Spinal cord (tissue), 10 donors: ENCODE results near the gene ZNF296. TPM values are rescaled to one million over a fixed set of nuclear protein-coding genes. Genes with fewer than 3 reads are reported as not detected.

ENCODE experiments used
- DNase-seq, 6 donors: peaks; one replicate each; pipeline versions ENCODE4 v3.0.0 to v3.0.0-alpha.2; 2013 to 2015; ENCODE audit warnings: low spot score in 6 of 6, low read depth in 4 of 6
- H3K27ac ChIP-seq: one replicate; pipeline ENCODE4 v1.5.1; 2013; ENCODE audit warnings: low read depth, low read length, control low read depth
- H3K27me3 ChIP-seq: one replicate; pipeline ENCODE4 v1.6.1; 2013; ENCODE audit warnings: low read length; ENCODE audit not compliant: control insufficient read depth, insufficient read depth
- H3K36me3 ChIP-seq: one replicate; pipeline ENCODE4 v1.6.1; 2013; ENCODE audit warnings: low read length; ENCODE audit not compliant: control insufficient read depth, insufficient read depth
- H3K4me1 ChIP-seq: one replicate; pipeline ENCODE4 v1.6.1; 2013; ENCODE audit warnings: low read length; ENCODE audit not compliant: control insufficient read depth, insufficient read depth
- H3K4me3 ChIP-seq: one replicate; pipeline ENCODE4 v1.5.1; 2013; ENCODE audit warnings: low read depth, low read length, control low read depth
- H3K9me3 ChIP-seq: one replicate; pipeline ENCODE4 v1.6.1; 2013; ENCODE audit warnings: low read length; ENCODE audit not compliant: control insufficient read depth, insufficient read depth
- WGBS: methylation state at CpG from one replicate; pipeline ENCODE4 v1.1.5; 2013; ENCODE audit warnings: missing lambda C conversion rate; ENCODE audit not compliant: insufficient coverage; 5-methylcytosine and 5-hydroxymethylcytosine counted together
- polyA plus RNA-seq, 2 donors: library from polyadenylated mRNA; unstranded; fragments of 120-200 nt; gene quantifications; one replicate each; pipeline ENCODE4 v1.2.1, GENCODE V29; 2013; ENCODE audit not compliant: insufficient read length in 2 of 2
- total RNA-seq, 2 donors: library from RNA; depleted of rRNA in 1 of 2; stranded (reverse); fragments of 120-200 nt in 1 of 2; fragments of >200 nt in 1 of 2; gene quantifications; one replicate each; pipeline versions ENCODE4 v1.2.3 to v1.2.4, GENCODE V29; 2013 to 2014
- donor health status: healthy.

Gene ZNF296
- total and polyA plus RNA-seq, 4 donors, result 0.22 to 3.4 (median 1.7) TPM

DNA sequence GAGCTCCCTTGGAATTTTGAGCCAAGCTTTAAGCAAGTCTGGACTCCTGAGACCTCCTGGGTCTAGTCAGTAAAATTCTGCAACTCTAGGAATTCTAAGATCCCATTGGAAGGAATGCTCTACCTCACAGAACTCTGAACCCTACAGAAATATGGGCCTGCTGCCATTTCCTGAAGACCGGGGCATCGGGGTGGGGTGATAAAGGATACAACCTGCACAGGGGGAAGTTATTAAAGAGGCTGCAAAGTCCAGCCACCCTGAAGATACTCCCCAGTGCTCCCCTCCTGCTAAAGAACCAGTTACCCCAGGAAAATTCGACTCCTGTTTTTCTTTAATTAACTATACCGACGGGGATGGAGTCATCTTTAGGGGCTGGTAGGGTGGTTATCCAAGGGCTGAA lies 14.3 kb upstream of the ZNF296 start:
- Histone ChIP-seq H3K4me3 (peak overlapping the region; percentile 88), H3K27ac (peak overlapping the region; percentile 97), H3K4me1 (peaks cover 43% of the 10 kb centered on the region), H3K9me3 (no peaks in the 10 kb centered on the region), H3K36me3 (peaks cover 35% of the 10 kb centered on the region), H3K27me3 (no peaks in the 10 kb centered on the region)
- WGBS, result no CpG with 5 or more reads among the region's 5 CpGs
- no peak for DNase-seq

DNA sequence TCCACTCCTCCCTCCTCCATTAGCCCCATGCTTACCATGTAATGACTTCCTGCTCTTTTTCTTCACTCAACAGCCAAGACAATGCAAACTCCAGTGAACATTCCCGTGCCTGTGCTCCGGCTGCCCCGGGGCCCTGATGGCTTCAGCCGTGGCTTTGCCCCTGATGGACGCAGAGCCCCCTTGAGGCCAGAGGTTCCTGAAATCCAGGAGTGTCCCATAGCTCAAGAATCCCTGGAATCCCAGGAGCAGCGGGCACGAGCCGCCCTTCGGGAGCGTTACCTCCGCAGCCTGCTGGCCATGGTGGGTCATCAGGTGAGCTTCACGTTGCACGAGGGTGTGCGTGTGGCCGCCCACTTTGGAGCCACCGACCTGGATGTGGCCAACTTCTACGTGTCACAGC lies 13.8 kb upstream of the ZNF296 start:
- no peak for DNase-seq
- WGBS, result 89% methylated on average over 17 of the region's 17 CpGs
- H3K4me1 ChIP-seq, result peaks cover 38% of the 10 kb centered on the region
- H3K4me3 ChIP-seq, result no peak overlapping the region
- H3K36me3 ChIP-seq, result peaks cover 30% of the 10 kb centered on the region
- no peaks in the 10 kb centered on the region for H3K27me3 ChIP-seq
- no peaks in the 10 kb centered on the region for H3K9me3 ChIP-seq
- no peak overlapping the region for H3K27ac ChIP-seq

DNA sequence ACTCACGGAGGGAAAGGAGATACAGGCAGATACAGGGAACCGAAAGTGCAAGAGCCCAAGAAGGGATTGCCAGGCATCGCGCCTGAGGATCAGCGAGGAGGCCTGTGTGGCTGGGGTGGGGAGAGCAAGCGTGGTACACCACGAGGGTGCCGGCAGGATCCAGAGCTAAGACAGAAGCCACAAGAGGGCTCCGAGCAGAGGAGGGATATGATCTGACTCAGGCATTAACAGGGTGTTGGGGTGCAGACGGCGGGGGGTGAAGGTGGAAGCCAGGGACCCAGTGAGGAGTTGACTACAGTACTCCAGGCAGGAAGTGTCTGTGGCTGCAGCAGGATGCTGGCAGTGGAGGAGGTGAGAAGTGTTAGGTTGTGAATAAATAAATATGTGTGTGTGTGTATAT lies 11.3 kb upstream of the ZNF296 start:
- Histone ChIP-seq H3K27ac (no peak overlapping the region), H3K27me3 (no peaks in the 10 kb centered on the region), H3K4me1 (peaks cover 22% of the 10 kb centered on the region), H3K36me3 (peaks cover 40% of the 10 kb centered on the region), H3K4me3 (no peak overlapping the region), H3K9me3 (no peaks in the 10 kb centered on the region)
- 91% methylated on average over 11 of the region's 11 CpGs for WGBS
- no peak for DNase-seq

DNA sequence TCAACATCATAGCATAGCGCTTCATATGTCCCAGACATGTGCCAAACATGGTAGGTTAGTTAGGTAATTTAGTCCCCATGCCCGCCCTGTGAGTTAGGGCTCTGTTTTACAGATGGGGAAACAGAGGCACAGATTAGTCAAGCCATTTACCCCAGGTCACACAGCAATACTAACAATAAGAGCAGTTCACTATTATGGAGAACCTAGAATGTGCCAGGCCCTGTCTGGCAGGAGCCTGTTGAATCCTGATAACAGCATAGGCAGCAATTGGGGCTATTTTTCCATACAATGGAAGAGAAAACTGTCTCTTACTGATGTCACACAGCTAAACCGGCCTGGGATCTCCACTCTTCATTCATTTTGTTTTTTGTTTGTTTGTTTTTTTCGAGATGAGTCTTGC lies 10.2 kb upstream of the ZNF296 start:
- Histone ChIP-seq H3K4me1 (peaks cover 16% of the 10 kb centered on the region), H3K9me3 (no peaks in the 10 kb centered on the region), H3K27ac (no peak overlapping the region), H3K4me3 (no peak overlapping the region), H3K36me3 (peaks cover 51% of the 10 kb centered on the region), H3K27me3 (no peaks in the 10 kb centered on the region)
- DNase-seq, result no peak
- WGBS, result 86% methylated on average over 2 of the region's 4 CpGs

DNA sequence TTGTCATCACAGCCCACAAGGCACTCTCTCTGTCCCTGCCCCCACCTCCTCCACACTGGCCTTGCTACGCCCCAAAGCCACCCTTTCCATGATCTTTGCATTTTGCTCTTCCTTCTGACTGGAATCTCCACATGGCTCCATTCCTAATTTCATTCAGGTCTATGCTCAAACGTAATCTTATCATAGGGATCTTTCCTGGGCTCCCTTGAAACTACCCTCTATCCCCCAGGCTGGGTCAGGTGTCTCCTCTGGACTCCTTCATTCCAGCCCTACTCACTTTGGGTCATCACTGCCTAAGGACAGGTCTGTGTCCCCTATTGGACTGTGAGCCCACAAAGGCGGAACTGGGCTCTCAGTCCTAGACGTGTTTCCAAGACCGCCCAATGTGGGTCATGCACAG lies 5.9 kb upstream of the ZNF296 start:
- H3K9me3 ChIP-seq, result no peaks in the 10 kb centered on the region
- H3K27me3 ChIP-seq, result no peaks in the 10 kb centered on the region
- peaks cover 16% of the 10 kb centered on the region for H3K4me1 ChIP-seq
- H3K4me3 ChIP-seq, result no peak overlapping the region
- no peak for DNase-seq
- peaks cover 40% of the 10 kb centered on the region for H3K36me3 ChIP-seq
- no peak overlapping the region for H3K27ac ChIP-seq
- WGBS, result 95% methylated on average over 4 of the region's 5 CpGs

DNA sequence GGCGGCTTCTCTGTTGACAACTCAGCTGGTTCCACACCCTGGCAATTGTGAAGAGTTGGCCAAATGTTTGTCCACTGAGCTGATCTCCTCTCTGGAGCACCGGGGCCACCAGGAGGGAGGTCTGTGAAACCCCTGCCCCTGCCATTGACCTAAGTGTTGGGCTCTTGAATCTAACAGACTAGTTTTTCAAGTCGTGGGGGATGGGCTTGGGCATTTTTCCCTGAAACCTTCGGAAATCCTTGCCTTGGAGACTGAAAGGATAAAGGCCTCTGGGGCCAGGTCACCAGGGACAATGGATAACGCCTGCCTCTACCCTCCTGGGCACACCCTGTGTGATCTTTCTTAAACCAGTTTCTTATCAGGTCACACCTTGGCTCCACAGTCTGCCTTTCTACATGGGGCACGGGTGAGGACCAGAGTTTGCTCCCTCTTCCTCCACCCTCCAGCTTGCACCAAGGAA lies 3.7 kb upstream of the ZNF296 start:
- Histone ChIP-seq H3K4me1 (peaks cover 29% of the 10 kb centered on the region), H3K4me3 (peak overlapping the region; percentile 84), H3K27ac (no peak overlapping the region), H3K9me3 (no peaks in the 10 kb centered on the region), H3K27me3 (peaks cover 13% of the 10 kb centered on the region), H3K36me3 (peaks cover 32% of the 10 kb centered on the region)
- 1% methylated on average over 5 of the region's 6 CpGs for WGBS
- DNase-seq, result no peak

DNA sequence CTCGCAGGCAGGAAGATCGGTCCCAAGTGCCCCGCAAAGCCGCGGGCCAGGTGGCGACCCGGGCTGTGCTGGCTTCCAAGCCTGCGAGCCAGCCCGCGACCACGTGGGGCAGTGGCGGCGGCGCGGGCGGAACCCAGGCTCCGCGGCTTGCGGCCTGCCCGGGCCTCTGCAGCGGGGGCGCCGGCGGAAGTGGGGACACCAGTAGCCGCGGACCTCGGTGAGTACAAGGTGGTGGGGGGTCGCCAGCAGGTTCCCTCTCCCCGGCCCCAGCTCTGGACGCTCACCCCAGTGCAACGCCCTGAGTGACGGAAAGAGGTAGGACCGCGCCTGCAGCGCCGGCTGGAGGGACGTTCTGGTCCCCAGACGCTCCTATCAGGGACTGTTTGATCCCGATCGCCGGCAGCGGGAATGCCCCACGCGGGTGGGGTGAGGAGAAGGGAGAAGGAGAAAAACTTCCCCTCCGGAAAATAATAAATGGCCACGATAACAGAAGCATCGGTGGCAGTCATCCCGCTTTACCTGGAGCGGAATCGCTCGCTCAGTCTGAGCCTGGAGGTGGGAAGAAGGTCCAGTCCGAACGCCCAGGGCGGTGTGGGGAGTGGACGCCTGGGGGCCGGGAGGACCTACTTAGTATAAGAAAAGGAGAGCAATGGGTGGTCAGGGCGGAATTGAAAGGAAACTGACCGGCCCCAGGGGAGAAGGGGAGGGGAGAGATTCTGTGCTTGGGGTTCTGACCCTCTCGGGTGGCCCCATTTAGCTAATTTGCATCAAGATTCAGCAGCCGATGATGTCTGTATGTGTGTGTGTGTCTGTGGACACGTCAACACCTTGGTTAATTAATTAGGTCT lies 3.0 kb upstream of the ZNF296 start, which contains the start of gene GEMIN7:
Gene GEMIN7 (plus strand): TSS at position 198 of the 848 bp plus-strand sequence. CDS start 10,855 bp downstream, outside the sequence.
- Histone ChIP-seq H3K27ac (no peak within 1 kb of the TSS), H3K36me3 (peaks cover 25% of the 10 kb centered on the region), H3K4me1 (peaks cover 32% of the 10 kb centered on the region), H3K27me3 (peaks cover 14% of the 10 kb centered on the region), H3K9me3 (no peaks in the 10 kb centered on the region), H3K4me3 (peak within 1 kb of the TSS; percentile 84)
- under 1% methylated on average over 55 of the region's 61 CpGs for WGBS
- DNase-seq, result peak in 3 of 6 donors; percentile 64 to 89 (median 85)

DNA sequence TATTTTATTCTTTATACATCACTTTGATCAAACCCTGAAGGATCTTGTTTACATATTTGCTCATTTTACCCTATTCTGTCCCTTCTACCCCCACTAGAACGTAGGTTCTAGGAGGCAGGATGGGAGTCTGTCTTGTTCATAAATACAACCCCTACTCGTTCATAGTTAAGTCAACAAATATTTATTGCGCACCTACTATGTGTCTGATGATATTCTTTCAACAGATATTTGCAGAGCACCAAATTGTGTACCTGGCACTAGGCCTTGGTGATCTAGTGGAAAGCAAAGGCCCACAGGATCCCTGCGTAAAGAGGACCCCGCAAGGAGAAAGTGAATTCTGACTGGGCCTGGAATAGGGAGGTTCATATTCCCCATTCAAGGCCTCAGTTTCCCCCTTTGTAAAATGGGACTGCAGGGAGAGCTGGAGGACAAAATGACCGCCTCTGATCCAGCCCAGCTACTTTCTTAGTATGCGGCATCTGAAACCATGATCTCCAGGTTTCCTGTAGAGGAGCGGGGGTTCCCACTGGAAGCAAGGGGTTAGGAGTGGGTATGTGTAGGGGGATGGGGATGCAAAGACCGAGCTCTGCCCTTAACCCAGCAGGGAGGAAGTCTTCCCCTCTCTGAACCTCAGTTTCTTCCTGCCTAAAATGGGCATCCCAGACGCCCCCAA lies 2.2 kb upstream of the ZNF296 start:
- Histone ChIP-seq H3K36me3 (peaks cover 23% of the 10 kb centered on the region), H3K27ac (no peak overlapping the region), H3K4me3 (peak overlapping the region; percentile 84), H3K27me3 (peaks cover 14% of the 10 kb centered on the region), H3K4me1 (peaks cover 32% of the 10 kb centered on the region), H3K9me3 (no peaks in the 10 kb centered on the region)
- no peak for DNase-seq
- WGBS, result 53% methylated on average over 5 of the region's 10 CpGs

DNA sequence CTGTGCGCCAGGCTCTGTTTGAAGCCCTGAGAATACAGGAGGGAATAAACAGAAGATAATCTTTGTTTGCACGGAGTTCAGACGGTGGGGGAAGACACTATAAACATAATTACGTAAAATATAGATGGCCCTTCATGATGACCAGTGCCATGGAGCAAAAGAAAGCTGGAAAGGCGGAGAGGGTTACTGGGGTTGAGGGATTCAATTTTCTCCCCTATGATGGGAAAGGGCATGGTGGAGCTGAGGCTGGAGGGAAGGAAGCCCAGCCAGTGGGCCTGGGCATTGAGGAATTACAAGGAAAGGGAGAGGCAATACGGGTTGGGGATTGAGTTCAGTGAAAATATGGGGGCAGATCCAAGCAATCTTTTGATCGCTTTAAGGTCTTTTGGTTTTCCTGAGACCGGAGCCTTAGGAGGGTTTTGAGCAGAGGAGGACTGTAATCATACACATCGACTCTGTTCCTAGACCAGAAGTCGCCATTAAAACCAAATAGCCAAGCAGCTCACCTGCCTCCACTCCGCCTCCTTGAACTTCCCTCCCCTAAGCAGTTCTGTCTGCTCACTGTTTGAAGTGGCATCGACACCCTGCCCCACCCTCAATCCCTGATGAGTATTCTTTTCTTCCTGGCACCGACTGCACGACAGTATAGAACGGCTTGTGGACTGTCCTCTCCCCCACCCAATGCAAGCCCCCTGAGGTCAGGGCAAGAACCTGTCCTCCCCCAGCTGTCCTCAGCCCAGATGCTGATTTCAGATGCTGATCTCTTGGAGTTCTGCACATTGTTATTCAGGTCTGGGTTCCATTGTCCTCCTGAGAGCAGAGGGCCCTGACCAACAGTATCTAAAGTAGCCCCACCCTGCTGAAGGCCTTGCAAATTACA lies 813 bp upstream of the ZNF296 start:
- peaks cover 23% of the 10 kb centered on the region for H3K36me3 ChIP-seq
- no peaks in the 10 kb centered on the region for H3K9me3 ChIP-seq
- 64% methylated on average over 11 of the region's 15 CpGs for WGBS
- H3K27me3 ChIP-seq, result peaks cover 14% of the 10 kb centered on the region
- no peak for DNase-seq
- H3K27ac ChIP-seq, result no peak overlapping the region
- H3K4me3 ChIP-seq, result no peak overlapping the region
- peaks cover 32% of the 10 kb centered on the region for H3K4me1 ChIP-seq
